ENCODE measurements around the gene CERS2. TPM values are rescaled to one million over a fixed set of nuclear protein-coding genes. Genes with fewer than 3 reads are reported as not detected.
A peak's percentile ranks its signal among the peaks of the same experiment; 100 is the strongest.

The CERS2 gene
- total RNA-seq: 129 and 138 TPM in 2 replicates

GRCh38 chr1:150974580-150975478, at the start of gene CERS2:
Gene CERS2 (minus strand): TSS chr1:150974835. CDS start chr1:150969090, 5,745 bp downstream.

GRCh38 chr1:151008244-151009205, 33.9 kb upstream of the CERS2 start, which contains the start of gene PRUNE1:
Gene PRUNE1 (plus strand): TSS chr1:151008449. CDS start chr1:151008633, 184 bp downstream.

GRCh38 chr1:151006327-151007052, 31.9 kb upstream of the CERS2 start, which contains the start of gene MINDY1:
Gene MINDY1 (minus strand): TSS chr1:151006902. CDS start chr1:151002617, 4,285 bp downstream.

GRCh38 chr1:150981805-150982712, 7.4 kb upstream of the CERS2 start, which contains the start of gene ANXA9:
Gene ANXA9 (plus strand): TSS chr1:150982292. CDS start chr1:150983106, 814 bp downstream.

GRCh38 chr1:150926097-150926741, 48.4 kb downstream of the CERS2 start, which contains the start of gene SETDB1:
Gene SETDB1 (plus strand): TSS chr1:150926363. CDS start chr1:150927715, 1,352 bp downstream.

Small RNAs within 50 kb of the gene (small RNA-seq; reads per million reads assigned to genes)
- gene RNU6-884P: 0.27 reads per million, percentile 4 among the genes with 10 or more reads in this experiment

Other genes with a start within 250 kb of the CERS2 start
- 19.6 and 27.0 TPM in 2 replicates for gene CTSS, start 209.1 kb downstream of the CERS2 start, total RNA-seq
- 2.0 and 3.7 TPM in 2 replicates for gene CTSK, start 166.6 kb downstream of the CERS2 start, total RNA-seq
- 30.1 and 38.2 TPM in 2 replicates for gene ARNT, start 98.2 kb downstream of the CERS2 start, total RNA-seq
- gene CTXND2, start 87.7 kb downstream of the CERS2 start, total RNA-seq: not detected in 2 replicates
- gene SETDB1, start 48.5 kb downstream of the CERS2 start, total RNA-seq: 44.4 and 45.6 TPM in 2 replicates
- gene ANXA9, start 7.5 kb upstream of the CERS2 start, total RNA-seq: not detected in 2 replicates
- 13.6 and 15.4 TPM in 2 replicates for gene MINDY1, start 32.1 kb upstream of the CERS2 start, total RNA-seq
- 6.4 and 8.8 TPM in 2 replicates for gene PRUNE1, start 33.6 kb upstream of the CERS2 start, total RNA-seq
- gene BNIPL, start 61.8 kb upstream of the CERS2 start, total RNA-seq: not detected in 2 replicates
- gene C1orf56, start 72.9 kb upstream of the CERS2 start, total RNA-seq: 2.5 and 2.6 TPM in 2 replicates
- 73.2 and 88.8 TPM in 2 replicates for gene CDC42SE1, start 84.8 kb upstream of the CERS2 start, total RNA-seq
- 9.8 and 12.4 TPM in 2 replicates for gene MLLT11, start 85.6 kb upstream of the CERS2 start, total RNA-seq
- 4.6 and 6.8 TPM in 2 replicates for gene GABPB2, start 95.9 kb upstream of the CERS2 start, total RNA-seq
- 15.6 and 17.6 TPM in 2 replicates for gene SEMA6C, start 171.8 kb upstream of the CERS2 start, total RNA-seq
- gene TNFAIP8L2, start 181.8 kb upstream of the CERS2 start, total RNA-seq: not detected in 2 replicates
- 5.2 TPM in 2 replicates for gene LYSMD1, start 191.1 kb upstream of the CERS2 start, total RNA-seq
- gene SCNM1, start 191.3 kb upstream of the CERS2 start, total RNA-seq: 30.4 and 33.4 TPM in 2 replicates
- not detected in 2 replicates for gene TMOD4, start 201.1 kb upstream of the CERS2 start, total RNA-seq
- gene VPS72, start 215.4 kb upstream of the CERS2 start, total RNA-seq: 58.5 and 60.7 TPM in 2 replicates
- gene PIP5K1A, start 223.7 kb upstream of the CERS2 start, total RNA-seq: 57.8 and 58.0 TPM in 2 replicates

Data from vein endothelial cell (primary cell).